Right hindlimb (tissue), 1 donor: ENCODE measurements around the gene TRIL.
A peak's percentile ranks its signal among the peaks of the same experiment; 100 is the strongest.

Experiments used
- DNase-seq: peaks from one replicate; pipeline ENCODE4 v3.0.0-alpha.2; 2018

The TRIL gene, protein sequence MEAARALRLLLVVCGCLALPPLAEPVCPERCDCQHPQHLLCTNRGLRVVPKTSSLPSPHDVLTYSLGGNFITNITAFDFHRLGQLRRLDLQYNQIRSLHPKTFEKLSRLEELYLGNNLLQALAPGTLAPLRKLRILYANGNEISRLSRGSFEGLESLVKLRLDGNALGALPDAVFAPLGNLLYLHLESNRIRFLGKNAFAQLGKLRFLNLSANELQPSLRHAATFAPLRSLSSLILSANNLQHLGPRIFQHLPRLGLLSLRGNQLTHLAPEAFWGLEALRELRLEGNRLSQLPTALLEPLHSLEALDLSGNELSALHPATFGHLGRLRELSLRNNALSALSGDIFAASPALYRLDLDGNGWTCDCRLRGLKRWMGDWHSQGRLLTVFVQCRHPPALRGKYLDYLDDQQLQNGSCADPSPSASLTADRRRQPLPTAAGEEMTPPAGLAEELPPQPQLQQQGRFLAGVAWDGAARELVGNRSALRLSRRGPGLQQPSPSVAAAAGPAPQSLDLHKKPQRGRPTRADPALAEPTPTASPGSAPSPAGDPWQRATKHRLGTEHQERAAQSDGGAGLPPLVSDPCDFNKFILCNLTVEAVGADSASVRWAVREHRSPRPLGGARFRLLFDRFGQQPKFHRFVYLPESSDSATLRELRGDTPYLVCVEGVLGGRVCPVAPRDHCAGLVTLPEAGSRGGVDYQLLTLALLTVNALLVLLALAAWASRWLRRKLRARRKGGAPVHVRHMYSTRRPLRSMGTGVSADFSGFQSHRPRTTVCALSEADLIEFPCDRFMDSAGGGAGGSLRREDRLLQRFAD

GRCh38 chr7:28958235-28958979, at the start of gene TRIL:
Gene TRIL, minus strand, starts transcription at chr7:28958330. Its CDS starts 284 bp downstream, at chr7:28958046.
- peak; percentile 94 for DNase-seq

GRCh38 chr7:29007127-29007526, 49.0 kb upstream of the TRIL start:
- DNase-seq: no peak

- no peak for DNase-seq
Observed at GRCh38 chr7:29005829-29006228, 47.7 kb upstream of the TRIL start.

GRCh38 chr7:29005406-29005805, 47.3 kb upstream of the TRIL start:
- DNase-seq: no peak

GRCh38 chr7:29003703-29004102, 45.6 kb upstream of the TRIL start:
- DNase-seq: no peak

DNA sequence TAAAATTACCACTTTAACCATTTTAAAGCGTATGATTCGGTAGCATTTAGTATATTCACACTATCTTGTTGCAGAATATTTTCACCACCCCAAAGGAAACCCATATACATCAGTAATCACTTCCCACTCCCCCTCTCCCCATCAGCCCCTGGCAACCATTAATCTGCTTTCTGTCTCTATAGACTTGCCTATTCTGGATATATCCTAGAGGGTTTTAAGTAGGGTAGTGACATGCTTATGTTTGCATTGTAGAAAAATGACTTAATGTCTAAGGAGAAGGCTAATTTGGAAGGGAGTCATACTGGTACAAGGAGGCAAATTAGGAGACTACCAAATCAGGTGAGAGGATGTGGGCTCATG, 42.6 kb upstream of the TRIL start:
- no peak for DNase-seq

GRCh38 chr7:28999895-29000716, 42.0 kb upstream of the TRIL start:
- DNase-seq: no peak

DNA sequence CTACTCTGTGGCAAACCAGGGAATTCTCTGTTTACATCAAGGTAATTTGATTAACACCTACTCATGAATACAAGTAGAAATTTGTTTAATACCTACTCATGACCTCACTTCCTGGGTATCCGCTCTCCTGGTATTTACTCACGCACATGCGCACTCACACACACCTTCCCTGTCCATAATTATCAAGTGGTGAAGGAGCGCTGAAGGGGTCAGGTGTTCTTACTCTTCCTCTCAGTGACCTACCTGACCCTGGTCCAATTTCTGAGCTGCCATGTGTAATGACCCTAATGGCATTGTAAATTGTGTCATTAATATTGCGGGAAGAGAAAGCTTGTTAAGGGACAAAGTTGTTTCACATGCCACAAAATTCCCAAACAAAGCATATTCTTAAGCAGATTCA, 41.3 kb upstream of the TRIL start:
- no peak for DNase-seq

GRCh38 chr7:28998105-28998504, 40.0 kb upstream of the TRIL start:
- DNase-seq: no peak

GRCh38 chr7:28996836-28997235, 38.7 kb upstream of the TRIL start:
- no peak for DNase-seq

DNA sequence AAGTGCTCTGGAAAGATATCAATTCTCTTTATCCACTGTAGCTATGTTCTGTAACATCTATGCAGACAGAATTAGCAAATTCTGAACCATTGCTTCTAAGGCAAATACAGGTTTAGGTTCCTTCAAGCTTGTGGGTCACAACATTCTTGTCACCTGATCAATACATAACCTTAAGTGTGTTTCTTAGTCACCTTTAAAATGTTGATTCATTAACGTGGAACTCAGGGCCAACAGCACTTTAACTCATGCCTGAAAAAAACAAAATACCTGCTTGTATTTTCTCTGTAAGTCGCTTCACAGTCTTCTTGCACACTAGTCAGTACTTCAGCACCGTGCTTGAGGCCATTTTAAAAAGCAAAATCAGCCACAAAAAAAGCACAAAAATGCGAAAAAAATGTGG, 35.2 kb upstream of the TRIL start:
- DNase-seq: no peak

- DNase-seq: no peak
Observed at GRCh38 chr7:28992798-28993197, 34.7 kb upstream of the TRIL start.

DNA sequence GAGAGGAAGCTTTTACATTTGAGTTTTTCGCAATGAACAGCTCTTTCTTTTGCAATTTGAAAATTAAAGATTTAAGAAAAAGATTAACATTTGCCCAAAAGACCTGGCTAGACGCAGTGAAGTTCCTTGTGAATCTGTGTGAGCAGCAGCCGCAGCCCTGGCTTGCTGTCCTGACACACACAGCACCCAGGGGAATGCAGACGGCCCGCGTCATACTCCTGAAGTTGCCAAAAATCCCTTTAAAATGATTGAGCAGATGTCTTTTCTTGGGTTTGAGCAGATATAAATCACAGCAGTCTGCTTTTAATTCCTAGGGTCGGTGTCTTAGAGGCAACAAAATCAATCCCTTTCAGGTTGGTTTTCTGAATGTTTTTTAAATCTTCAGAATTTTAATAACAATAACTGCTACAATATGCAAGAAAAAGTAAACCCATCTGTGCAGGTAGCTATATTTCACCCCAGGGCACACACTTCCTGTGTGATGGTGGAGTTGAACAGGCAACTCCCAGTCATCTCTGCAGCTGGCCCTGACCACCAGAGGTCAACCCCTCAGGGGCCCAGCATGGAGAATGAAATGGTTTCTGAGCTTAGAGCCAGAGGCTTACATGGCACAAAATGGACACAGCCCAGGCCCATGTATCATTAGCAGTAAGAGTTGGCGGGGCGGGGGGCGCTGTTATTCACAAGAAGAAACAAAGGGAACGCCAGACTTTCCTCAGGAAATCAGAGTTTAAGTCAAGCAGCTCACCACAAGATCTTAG, 32.2 kb upstream of the TRIL start:
- DNase-seq: peak; percentile 82

GRCh38 chr7:28989211-28989980, 31.3 kb upstream of the TRIL start:
- no peak for DNase-seq

GRCh38 chr7:28988810-28989209, 30.7 kb upstream of the TRIL start:
- DNase-seq: no peak

- DNase-seq: no peak
Observed at GRCh38 chr7:28988091-28988490, 30.0 kb upstream of the TRIL start.

GRCh38 chr7:28986765-28987110, 28.6 kb upstream of the TRIL start:
- DNase-seq: no peak

GRCh38 chr7:28986028-28986764, 28.1 kb upstream of the TRIL start:
- no peak for DNase-seq

GRCh38 chr7:28984631-28985030, 26.5 kb upstream of the TRIL start:
- peak; percentile 71 for DNase-seq

DNA sequence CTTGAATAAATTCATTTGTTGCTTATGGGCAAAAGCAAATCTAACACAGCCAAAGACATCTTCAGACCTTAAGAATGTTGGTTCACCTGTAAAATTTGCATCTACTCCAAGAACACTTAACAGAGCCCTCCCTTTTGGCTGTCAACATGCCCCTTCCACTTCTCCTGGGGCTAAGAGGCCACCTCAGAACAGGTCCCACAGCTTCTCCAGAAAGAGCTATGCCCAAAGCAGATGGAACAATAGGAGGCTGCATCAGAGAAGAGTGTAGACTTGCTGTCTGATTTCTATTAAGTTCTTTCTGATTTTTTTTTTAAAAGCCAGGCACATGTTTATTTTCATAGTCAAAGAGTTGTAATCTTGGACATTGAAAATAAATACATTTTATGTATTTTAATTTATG, 26.1 kb upstream of the TRIL start:
- no peak for DNase-seq
